ENCODE data around the gene PTPRD.

DNA sequence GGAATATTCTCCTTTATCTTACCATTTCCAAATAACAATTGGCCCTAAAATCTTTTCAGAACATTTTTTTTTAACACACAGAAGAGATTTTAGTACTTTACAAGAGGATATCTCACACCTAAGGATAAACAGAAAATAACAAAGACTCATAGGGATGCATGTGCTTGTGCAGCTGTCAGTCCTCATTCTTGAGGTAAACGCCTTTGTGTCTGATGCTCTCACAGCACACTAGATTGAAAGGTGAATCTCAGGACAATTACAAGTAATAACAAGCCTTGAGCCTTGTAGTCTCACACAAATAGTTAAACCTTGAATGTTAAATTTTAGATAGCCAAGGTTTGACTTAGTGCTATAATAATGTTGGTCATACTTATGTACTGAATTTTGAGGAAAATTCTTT, 439.2 kb downstream of the PTPRD start:
- TF ChIP-seq, protein P1, sequence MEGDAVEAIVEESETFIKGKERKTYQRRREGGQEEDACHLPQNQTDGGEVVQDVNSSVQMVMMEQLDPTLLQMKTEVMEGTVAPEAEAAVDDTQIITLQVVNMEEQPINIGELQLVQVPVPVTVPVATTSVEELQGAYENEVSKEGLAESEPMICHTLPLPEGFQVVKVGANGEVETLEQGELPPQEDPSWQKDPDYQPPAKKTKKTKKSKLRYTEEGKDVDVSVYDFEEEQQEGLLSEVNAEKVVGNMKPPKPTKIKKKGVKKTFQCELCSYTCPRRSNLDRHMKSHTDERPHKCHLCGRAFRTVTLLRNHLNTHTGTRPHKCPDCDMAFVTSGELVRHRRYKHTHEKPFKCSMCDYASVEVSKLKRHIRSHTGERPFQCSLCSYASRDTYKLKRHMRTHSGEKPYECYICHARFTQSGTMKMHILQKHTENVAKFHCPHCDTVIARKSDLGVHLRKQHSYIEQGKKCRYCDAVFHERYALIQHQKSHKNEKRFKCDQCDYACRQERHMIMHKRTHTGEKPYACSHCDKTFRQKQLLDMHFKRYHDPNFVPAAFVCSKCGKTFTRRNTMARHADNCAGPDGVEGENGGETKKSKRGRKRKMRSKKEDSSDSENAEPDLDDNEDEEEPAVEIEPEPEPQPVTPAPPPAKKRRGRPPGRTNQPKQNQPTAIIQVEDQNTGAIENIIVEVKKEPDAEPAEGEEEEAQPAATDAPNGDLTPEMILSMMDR (conservative IDR thresholded peaks at IDR 0.05 in 1 of 2, IDR thresholded peaks at IDR 0.05 in 1 of 2; ENCODE audit: extremely low read depth in 1 of 2, insufficient read depth in 1 of 2, low read depth in 1 of 2, low read length in 2 of 2): no peak
- no peak for TF ChIP-seq EZH2 (IDR thresholded peaks at IDR 0.05; ENCODE audit: borderline replicate concordance, low read length)
